Prostate gland (tissue), 2 donors: ENCODE results near the gene CFAP68. TPM values are rescaled to one million over a fixed set of nuclear protein-coding genes. Genes with fewer than 3 reads are reported as not detected.

Source experiments
- DNase-seq: peaks from one replicate; pipeline ENCODE4 v3.0.0-alpha.2; 2019; ENCODE audit warnings: low spot score
- H3K27ac ChIP-seq, 2 donors: fragments of 200-600 bp; sonication (generic); 2 replicates each; pipeline ENCODE4 v1.5.1; 2017 to 2019
- H3K27me3 ChIP-seq: fragments of 200-600 bp; sonication (generic); replicated peaks from 2 replicates; pipeline ENCODE4 v1.5.1; 2019; ENCODE audit not compliant: insufficient read depth
- H3K36me3 ChIP-seq, 2 donors: fragments of 200-600 bp; sonication (generic); 1 replicate in 1 of 2; 2 replicates in 1 of 2; pipeline versions ENCODE4 v1.5.1 to v1.8.1; 2017 to 2019
- H3K4me1 ChIP-seq: fragments of 200-600 bp; sonication (generic); replicated peaks from 2 replicates; pipeline ENCODE4 v1.5.1; 2019
- H3K4me3 ChIP-seq, 2 donors: fragments of 200-600 bp; sonication (generic); 2 replicates each; pipeline ENCODE4 v1.5.1; 2017 to 2019
- H3K9me3 ChIP-seq: fragments of 200-600 bp; sonication (generic); 2 replicates; pipeline ENCODE4 v1.5.1; 2017
- POLR2A ChIP-seq: fragments of 450-650 bp; IDR thresholded peaks from one replicate; pipeline ENCODE4 v1.6.1; 2016; ENCODE audit warnings: antibody characterized with exemption, mild to moderate bottlenecking
- POLR2AphosphoS5 ChIP-seq: sonication (generic); formaldehyde crosslinking; IDR thresholded peaks from one replicate; pipeline ENCODE4 v1.6.1; 2017; ENCODE audit warnings: antibody characterized with exemption
- WGBS: methylation state at CpG from one replicate; pipeline ENCODE4 v1.1.5; 2018; 5-methylcytosine and 5-hydroxymethylcytosine counted together
- intact Hi-C: fragments of 100-400 bp; cut with DNase I; formaldehyde crosslinking; loops from one replicate; pipeline ENCODE4 v1.14.2; 2022
- total RNA-seq, 2 donors: library from RNA; depleted of rRNA; stranded (reverse); fragments of >200 nt; gene quantifications; one replicate each; pipeline ENCODE4 v1.1.0, GENCODE V29; 2016
- TF ChIP-seq, protein P1 (sequence below), 4 experiments: fragments of 200-600 bp in 2 of 4; fragments of 450-650 bp in 2 of 4; sonication (generic) in 2 of 4; IDR thresholded peaks; 1 replicate in 3 of 4; 2 replicates in 1 of 4; pipeline ENCODE4 v1.5.1; 2016 to 2019; ENCODE audit warnings: antibody characterized with exemption in 4 of 4, mild to moderate bottlenecking in 2 of 4, moderate library complexity in 2 of 4

CFAP68 gene
- total RNA-seq, 2 donors from 2014 or later: 42.2 to 46.2 TPM

DNA sequence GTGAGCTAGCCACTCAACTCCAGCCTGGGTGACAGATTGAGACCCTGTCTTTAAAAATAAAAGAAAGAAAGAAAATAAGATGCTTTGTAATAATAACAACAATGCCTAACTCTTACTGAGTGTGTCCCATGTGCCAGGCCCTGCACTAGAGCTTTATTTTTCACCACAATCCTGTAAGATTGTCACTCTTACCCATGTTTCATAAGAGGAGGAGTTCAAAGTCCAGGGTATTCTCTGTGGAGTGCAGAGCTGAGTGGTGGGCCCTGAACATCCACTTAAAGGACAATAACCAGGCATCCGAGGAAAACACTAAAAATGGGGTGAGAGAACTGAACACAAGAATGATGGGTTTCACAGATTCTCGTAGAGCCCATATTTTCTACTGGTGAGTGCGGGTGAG is 38.4 kb downstream of the CFAP68 start:
- Histone ChIP-seq H3K4me1 (peaks cover 8% of the 10 kb centered on the region), H3K4me3 (no peak overlapping the region), H3K27ac (peak overlapping the region; percentile 91 to 93), H3K36me3 (no peaks in the 10 kb centered on the region), H3K9me3 (no peaks in the 10 kb centered on the region), H3K27me3 (no peaks in the 10 kb centered on the region)
- TF ChIP-seq, protein P1, sequence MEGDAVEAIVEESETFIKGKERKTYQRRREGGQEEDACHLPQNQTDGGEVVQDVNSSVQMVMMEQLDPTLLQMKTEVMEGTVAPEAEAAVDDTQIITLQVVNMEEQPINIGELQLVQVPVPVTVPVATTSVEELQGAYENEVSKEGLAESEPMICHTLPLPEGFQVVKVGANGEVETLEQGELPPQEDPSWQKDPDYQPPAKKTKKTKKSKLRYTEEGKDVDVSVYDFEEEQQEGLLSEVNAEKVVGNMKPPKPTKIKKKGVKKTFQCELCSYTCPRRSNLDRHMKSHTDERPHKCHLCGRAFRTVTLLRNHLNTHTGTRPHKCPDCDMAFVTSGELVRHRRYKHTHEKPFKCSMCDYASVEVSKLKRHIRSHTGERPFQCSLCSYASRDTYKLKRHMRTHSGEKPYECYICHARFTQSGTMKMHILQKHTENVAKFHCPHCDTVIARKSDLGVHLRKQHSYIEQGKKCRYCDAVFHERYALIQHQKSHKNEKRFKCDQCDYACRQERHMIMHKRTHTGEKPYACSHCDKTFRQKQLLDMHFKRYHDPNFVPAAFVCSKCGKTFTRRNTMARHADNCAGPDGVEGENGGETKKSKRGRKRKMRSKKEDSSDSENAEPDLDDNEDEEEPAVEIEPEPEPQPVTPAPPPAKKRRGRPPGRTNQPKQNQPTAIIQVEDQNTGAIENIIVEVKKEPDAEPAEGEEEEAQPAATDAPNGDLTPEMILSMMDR (IDR thresholded peaks at IDR 0.05): no peak
- TF ChIP-seq POLR2A (no peak), POLR2AphosphoS5 (no peak)
- 92% methylated on average over 3 of the region's 3 CpGs for WGBS
- intact Hi-C loops: no loop called here
- DNase-seq: no peak

DNA sequence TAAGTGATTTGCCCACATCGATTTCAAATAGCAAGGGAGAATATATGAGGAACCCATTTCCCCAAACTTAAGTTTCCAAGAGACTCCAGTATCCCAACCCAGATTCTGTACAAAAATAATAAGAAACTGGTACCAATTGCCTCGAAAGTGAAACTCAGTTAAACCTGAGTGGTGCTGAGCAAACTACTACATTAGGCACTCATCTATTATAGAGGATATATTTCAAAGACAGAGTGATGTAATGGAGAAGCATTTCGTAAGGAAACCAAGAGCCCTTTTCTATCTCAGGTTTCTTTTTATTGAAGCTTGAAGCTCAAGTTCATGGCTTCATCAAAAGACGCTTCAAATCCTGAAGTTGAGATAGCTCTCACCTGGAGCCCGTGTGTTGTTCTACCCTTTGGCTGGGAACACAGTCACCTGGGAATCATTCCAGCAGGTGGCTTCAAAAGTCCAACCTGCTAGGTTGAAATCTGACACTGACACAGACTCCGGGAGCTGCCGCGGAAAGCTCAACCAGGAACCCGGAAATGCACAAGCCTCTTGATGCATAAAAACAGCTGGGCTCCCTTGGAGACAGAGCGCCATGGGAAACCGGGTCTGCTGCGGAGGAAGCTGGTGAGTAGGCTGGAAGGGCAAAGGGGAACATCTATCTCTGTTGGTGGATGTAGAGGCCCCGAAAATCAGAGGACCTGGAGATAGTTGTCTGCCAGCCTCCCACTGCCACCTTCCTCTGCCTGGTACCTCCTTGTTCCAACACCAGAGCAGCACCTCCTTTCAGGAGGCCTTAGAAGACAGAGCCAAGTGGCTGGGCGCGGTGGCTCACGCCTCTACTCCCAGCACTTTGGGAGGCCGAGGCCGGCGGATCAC is 39.3 kb downstream of the CFAP68 start, which contains the start of gene C11orf52:
TSS of gene C11orf52 (plus strand) at position 524 of the 867 bp plus-strand sequence. CDS start at position 584, 60 bp downstream.
- Histone ChIP-seq H3K4me3 (peak within 1 kb of the TSS; percentile 23 to 33), H3K9me3 (no peaks in the 10 kb centered on the region), H3K27ac (peak within 1 kb of the TSS; percentile 91 to 93), H3K36me3 (no peaks in the 10 kb centered on the region), H3K4me1 (peaks cover 8% of the 10 kb centered on the region), H3K27me3 (no peaks in the 10 kb centered on the region)
- TF ChIP-seq POLR2A (peak; percentile 35), POLR2AphosphoS5 (peak; percentile 91)
- TF ChIP-seq, protein P1 (IDR thresholded peaks at IDR 0.05): peak in 2 of 4 experiments; percentile 29 to 60
- peak; percentile 92 for DNase-seq
- intact Hi-C loops: no loop called here
- 35% methylated on average over 19 of the region's 19 CpGs for WGBS

DNA sequence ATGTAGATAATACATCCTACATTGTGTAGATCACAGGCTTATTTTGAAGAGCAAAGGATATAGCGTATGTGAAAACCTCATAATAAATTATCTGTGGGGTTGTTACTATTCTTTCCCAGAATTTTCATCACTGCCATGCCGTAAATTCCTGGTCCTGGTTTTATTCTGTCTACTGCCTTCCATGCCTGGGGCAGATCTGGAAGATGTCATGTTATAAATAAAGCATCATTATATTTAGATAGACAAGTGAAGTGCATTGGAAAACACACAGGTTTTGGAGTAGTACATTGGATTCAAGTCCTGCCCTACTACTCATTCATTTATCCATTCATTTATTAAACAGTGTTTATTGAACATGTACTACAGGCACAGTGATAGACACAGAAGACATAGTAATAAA is 41.6 kb downstream of the CFAP68 start:
- TF ChIP-seq POLR2A: no peak
- DNase-seq: no peak
- peaks cover 4% of the 10 kb centered on the region for H3K4me1 ChIP-seq
- H3K27ac ChIP-seq: peak overlapping the region in 1 of 2 donors; percentile 19
- WGBS: 91% methylated on average over 2 of the region's 2 CpGs
- no peaks in the 10 kb centered on the region for H3K36me3 ChIP-seq
- H3K4me3 ChIP-seq: no peak overlapping the region
- intact Hi-C loops: no loop called here
- no peaks in the 10 kb centered on the region for H3K9me3 ChIP-seq
- no peaks in the 10 kb centered on the region for H3K27me3 ChIP-seq

DNA sequence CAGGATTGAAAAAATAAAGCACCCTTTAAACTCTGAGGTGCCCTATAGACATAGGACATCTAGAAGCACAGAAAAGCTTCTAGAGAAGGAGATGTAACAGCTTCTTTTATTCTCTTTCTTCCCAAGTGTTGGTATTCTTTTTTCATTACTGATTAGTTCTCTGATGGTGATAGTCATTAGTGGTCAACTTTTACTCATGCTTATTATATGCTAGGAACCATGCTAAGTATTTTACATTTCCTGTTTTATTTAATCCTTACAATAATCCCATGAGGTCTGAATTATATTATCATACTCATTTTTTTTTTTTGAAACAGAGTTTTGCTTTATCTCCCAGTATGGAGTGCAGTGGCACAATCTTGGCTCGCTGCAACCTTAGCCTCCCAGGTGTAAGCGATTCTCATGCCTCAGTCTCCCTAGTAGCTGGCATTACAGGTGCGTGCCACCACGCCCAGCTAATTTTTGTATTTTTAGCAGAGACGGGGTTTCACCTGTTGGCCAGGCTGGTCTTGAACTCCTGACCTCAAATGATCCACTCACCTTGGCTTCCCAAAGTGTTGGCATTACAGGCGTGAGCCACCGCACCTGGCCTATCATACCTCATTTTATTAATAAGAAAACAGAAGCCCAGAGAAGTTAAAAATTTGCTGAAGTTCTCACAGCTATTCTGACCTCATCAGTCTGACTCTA is 42.3 kb downstream of the CFAP68 start:
- Histone ChIP-seq H3K27me3 (no peaks in the 10 kb centered on the region), H3K9me3 (no peaks in the 10 kb centered on the region), H3K27ac (peak overlapping the region in 1 of 2 donors; percentile 6), H3K4me3 (no peak overlapping the region), H3K36me3 (no peaks in the 10 kb centered on the region), H3K4me1 (peaks cover 8% of the 10 kb centered on the region)
- intact Hi-C loops: no loop called here
- DNase-seq: no peak
- TF ChIP-seq, protein P1 (IDR thresholded peaks at IDR 0.05): no peak
- TF ChIP-seq POLR2AphosphoS5: no peak
- TF ChIP-seq POLR2A: no peak
- WGBS: 94% methylated on average over 7 of the region's 7 CpGs

DNA sequence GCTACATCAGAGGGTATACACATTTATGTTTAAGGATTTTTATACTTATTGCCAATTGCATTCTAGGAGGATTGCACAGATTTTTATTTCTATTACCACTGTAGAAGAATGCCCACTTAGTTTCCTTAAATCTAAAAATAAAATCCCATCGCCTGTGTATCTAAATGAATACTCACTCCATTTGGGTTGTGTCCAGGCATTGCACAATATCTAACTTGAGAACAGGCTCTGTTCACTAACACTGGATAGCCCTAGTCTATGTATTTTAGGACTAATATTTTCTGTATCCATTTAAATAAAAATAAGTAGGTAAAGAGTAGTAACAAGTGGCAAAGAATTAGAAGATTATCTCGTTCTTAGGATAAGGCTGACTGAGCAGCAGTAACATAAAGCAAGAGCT is 43.5 kb downstream of the CFAP68 start:
- Histone ChIP-seq H3K36me3 (no peaks in the 10 kb centered on the region), H3K9me3 (no peaks in the 10 kb centered on the region), H3K4me1 (peaks cover 8% of the 10 kb centered on the region), H3K4me3 (no peak overlapping the region), H3K27me3 (no peaks in the 10 kb centered on the region), H3K27ac (peak overlapping the region; percentile 89 to 97)
- intact Hi-C loops: no loop called here
- 8% methylated on average over 2 of the region's 2 CpGs for WGBS
- peak; percentile 90 for DNase-seq
- no peak for TF ChIP-seq POLR2A
- TF ChIP-seq, protein P1 (IDR thresholded peaks at IDR 0.05): no peak
- peak; percentile 83 for TF ChIP-seq POLR2AphosphoS5
